Measurements from ENCODE around the gene PRKAR1B.

- TF ChIP-seq SPI1 (IDR thresholded peaks at IDR 0.05; ENCODE audit: borderline replicate concordance, insufficient read depth, low read depth, low read length) = no peak
- no peak for TF ChIP-seq POLR2AphosphoS5 (IDR thresholded peaks at IDR 0.05; ENCODE audit: low read length)
- no peak for TF ChIP-seq CTCF (IDR thresholded peaks at IDR 0.05 in 2 of 3, conservative IDR thresholded peaks at IDR 0.05 in 1 of 3; ENCODE audit: control insufficient read depth in 2 of 3, extremely low read depth in 1 of 3, insufficient read depth in 1 of 3, low read depth in 3 of 3, low read length in 3 of 3)
- TF ChIP-seq E2F8 (IDR thresholded peaks at IDR 0.05; ENCODE audit: low read depth, partially characterized antibody) = no peak
- TF ChIP-seq GABPA (IDR thresholded peaks at IDR 0.05; ENCODE audit: low read depth) = no peak
- TF ChIP-seq ZNF384 (IDR thresholded peaks at IDR 0.05; ENCODE audit: borderline replicate concordance, low read depth, low read length) = no peak
- no peak for TF ChIP-seq SUZ12 (IDR thresholded peaks at IDR 0.05; ENCODE audit: unreplicated experiment)
Observed at GRCh38 chr7:553636-554111, 173.4 kb downstream of the PRKAR1B start.

Data from GM12878 (cell line).